Measurements from ENCODE around the gene MIF. TPM values are rescaled to one million over a fixed set of nuclear protein-coding genes. Genes with fewer than 3 reads are reported as not detected.

Gene MIF
- total RNA-seq, 1 donor from 2014 or later: 570 TPM

- H3K9me3 Mint-ChIP-seq: no peaks in the 10 kb centered on the region
- no peaks in the 10 kb centered on the region for H3K27me3 Mint-ChIP-seq
- DNase-seq (ENCODE audit: extremely low spot score, unreplicated experiment): no peak
- no peak overlapping the region for H3K4me3 Mint-ChIP-seq
- peak overlapping the region; percentile 23 for H3K27ac Mint-ChIP-seq
- H3K36me3 Mint-ChIP-seq: no peaks in the 10 kb centered on the region
- no peak for TF ChIP-seq CTCF (conservative IDR thresholded peaks at IDR 0.05)
- peaks cover 14% of the 10 kb centered on the region for H3K4me1 Mint-ChIP-seq (ENCODE audit: unreplicated experiment)
These were observed 46.0 kb upstream of the MIF start for GRCh38 chr22:23847991-23848864.

- TF ChIP-seq CTCF (conservative IDR thresholded peaks at IDR 0.05): peak; percentile 99
- no peaks in the 10 kb centered on the region for H3K36me3 Mint-ChIP-seq
- H3K4me1 Mint-ChIP-seq (ENCODE audit: unreplicated experiment): peaks cover 14% of the 10 kb centered on the region
- no peaks in the 10 kb centered on the region for H3K27me3 Mint-ChIP-seq
- DNase-seq (ENCODE audit: extremely low spot score, unreplicated experiment): peak; percentile 96
- H3K9me3 Mint-ChIP-seq: no peaks in the 10 kb centered on the region
- H3K27ac Mint-ChIP-seq: no peak overlapping the region
- H3K4me3 Mint-ChIP-seq: peak overlapping the region; percentile 28
These were observed 44.9 kb upstream of the MIF start for GRCh38 chr22:23849009-23850006.

DNA sequence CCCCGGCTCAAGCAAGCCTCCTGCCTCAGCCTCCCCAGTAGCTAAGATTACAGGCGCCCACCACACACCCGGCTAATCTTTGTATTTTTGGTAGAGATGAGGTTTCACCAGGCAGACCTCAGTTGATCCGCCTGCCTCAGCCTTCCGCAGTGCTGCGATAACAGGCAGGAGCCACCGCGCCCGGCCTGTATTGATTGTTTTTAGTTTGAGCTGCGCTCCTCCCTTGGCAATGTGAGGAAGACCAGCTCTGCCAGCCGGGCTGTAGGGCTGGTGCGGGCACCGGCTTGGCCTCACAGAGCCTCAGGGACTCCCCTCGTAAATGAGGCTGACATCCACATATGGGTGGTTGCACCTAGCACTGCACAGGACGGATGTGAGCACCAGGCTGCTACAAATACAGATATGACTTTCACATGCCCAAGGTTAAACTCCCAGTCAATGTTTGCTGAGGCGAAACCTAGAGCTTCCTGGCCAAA, 44.0 kb upstream of the MIF start:
- no peaks in the 10 kb centered on the region for H3K27me3 Mint-ChIP-seq
- no peak for TF ChIP-seq CTCF (conservative IDR thresholded peaks at IDR 0.05)
- H3K4me3 Mint-ChIP-seq: peak overlapping the region; percentile 17
- H3K4me1 Mint-ChIP-seq (ENCODE audit: unreplicated experiment): peaks cover 10% of the 10 kb centered on the region
- no peaks in the 10 kb centered on the region for H3K9me3 Mint-ChIP-seq
- no peak for DNase-seq (ENCODE audit: extremely low spot score, unreplicated experiment)
- no peak overlapping the region for H3K27ac Mint-ChIP-seq
- H3K36me3 Mint-ChIP-seq: no peaks in the 10 kb centered on the region

DNA sequence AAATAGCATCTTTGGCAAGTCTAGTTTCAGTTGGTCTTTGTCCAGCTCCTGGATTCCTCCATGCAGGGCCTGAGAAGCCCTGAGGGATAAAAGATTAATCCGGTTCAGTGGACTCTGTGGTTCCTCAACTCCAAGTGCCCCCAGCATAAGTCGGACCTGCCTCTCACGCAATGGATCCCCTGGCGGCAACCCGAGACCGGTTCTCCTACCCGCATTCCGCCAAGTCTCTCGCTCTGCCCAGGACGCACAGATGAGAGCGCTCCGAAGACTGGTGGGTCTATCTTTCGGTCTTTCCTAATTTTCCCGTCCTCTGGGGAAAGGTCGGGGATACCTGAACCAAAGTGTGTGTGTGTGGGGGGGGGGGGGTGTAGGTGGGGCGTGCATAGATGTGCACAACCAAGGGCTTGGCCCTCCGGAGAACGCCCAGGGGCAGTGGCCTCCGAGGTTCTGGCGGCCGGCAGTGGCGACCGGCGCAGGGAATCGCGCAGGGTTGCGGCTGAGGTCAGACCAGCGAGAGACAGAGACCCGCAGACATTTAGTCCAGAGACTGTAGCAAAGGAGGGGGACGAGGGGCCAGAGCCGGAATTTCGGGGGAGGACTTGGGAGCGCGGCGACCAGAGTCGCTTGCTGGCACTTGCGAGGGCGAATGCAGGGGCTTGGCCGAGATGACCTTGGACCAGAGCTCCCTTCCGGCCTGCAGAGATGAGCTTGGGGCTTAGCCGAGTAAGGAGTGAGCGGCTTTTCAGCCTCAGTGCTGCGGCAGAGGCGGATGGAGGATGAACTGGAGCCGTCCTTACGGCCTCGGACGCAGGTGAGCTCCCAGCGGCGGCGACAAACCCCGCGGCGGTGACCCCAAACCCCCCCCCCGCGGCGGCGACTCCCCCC, 37.2 kb upstream of the MIF start:
- peaks cover 16% of the 10 kb centered on the region for H3K4me1 Mint-ChIP-seq (ENCODE audit: unreplicated experiment)
- TF ChIP-seq CTCF (conservative IDR thresholded peaks at IDR 0.05): peak; percentile 49
- H3K27ac Mint-ChIP-seq: peak overlapping the region; percentile 91
- H3K36me3 Mint-ChIP-seq: no peaks in the 10 kb centered on the region
- H3K4me3 Mint-ChIP-seq: peak overlapping the region; percentile 94
- peak; percentile 75 for DNase-seq (ENCODE audit: extremely low spot score, unreplicated experiment)
- H3K27me3 Mint-ChIP-seq: no peaks in the 10 kb centered on the region
- no peaks in the 10 kb centered on the region for H3K9me3 Mint-ChIP-seq

All from type B pancreatic cell (in vitro differentiated cells).